Esophagus muscularis mucosa (tissue), 4 donors: ENCODE measurements around the gene ASXL2. TPM values are rescaled to one million over a fixed set of nuclear protein-coding genes. Genes with fewer than 3 reads are reported as not detected.

ENCODE experiments used
- DNase-seq: peaks from one replicate; pipeline ENCODE4 v3.0.0-alpha.2; 2017; ENCODE audit errors: extremely low spot score
- H3K27ac ChIP-seq, 4 donors: fragments of 200-600 bp; sonication (generic); replicated peaks in 1 of 4; 1 replicate in 3 of 4; 2 replicates in 1 of 4; pipeline ENCODE4 v1.5.1; 2016 to 2019; ENCODE audit warnings: mild to moderate bottlenecking in 1 of 4
- H3K27me3 ChIP-seq, 4 donors: fragments of 200-600 bp; sonication (generic); one replicate each; pipeline versions ENCODE4 v1.5.1 to v1.6.0; 2016 to 2019
- H3K36me3 ChIP-seq, 4 donors: fragments of 200-600 bp; sonication (generic); one replicate each; pipeline ENCODE4 v1.5.1; 2016 to 2019
- H3K4me1 ChIP-seq, 4 donors: fragments of 200-600 bp; sonication (generic); one replicate each; pipeline ENCODE4 v1.5.1; 2016 to 2019
- H3K4me3 ChIP-seq, 4 donors: fragments of 200-600 bp; sonication (generic); 1 replicate in 2 of 4; 2 replicates in 2 of 4; pipeline ENCODE4 v1.5.1; 2016 to 2019; ENCODE audit warnings: mild to moderate bottlenecking in 4 of 4, moderate library complexity in 1 of 4
- H3K9me3 ChIP-seq, 4 donors: fragments of 200-600 bp; sonication (generic); 1 replicate in 3 of 4; 2 replicates in 1 of 4; pipeline ENCODE4 v1.5.1; 2016 to 2019
- CTCF ChIP-seq, 3 experiments: fragments of 200-600 bp in 2 of 3; fragments of 450-650 bp in 1 of 3; sonication (generic) in 2 of 3; IDR thresholded peaks; one replicate each; pipeline ENCODE4 v1.5.1; 2017 to 2019; ENCODE audit warnings: antibody characterized with exemption in 3 of 3, mild to moderate bottlenecking in 2 of 3, moderate library complexity in 1 of 3
- EP300 ChIP-seq: sonication (generic); formaldehyde crosslinking; IDR thresholded peaks from one replicate; pipeline ENCODE4 v1.6.1; 2017; ENCODE audit warnings: antibody characterized with exemption
- POLR2A ChIP-seq: fragments of 450-650 bp; IDR thresholded peaks from one replicate; pipeline ENCODE4 v1.6.1; 2017; ENCODE audit warnings: antibody characterized with exemption, moderate library complexity, mild to moderate bottlenecking, low read depth
- POLR2AphosphoS5 ChIP-seq, 2 donors: sonication (generic); formaldehyde crosslinking; IDR thresholded peaks; one replicate each; pipeline ENCODE4 v1.6.1; 2017; ENCODE audit warnings: antibody characterized with exemption in 2 of 2
- WGBS: methylation state at CpG from one replicate; pipeline ENCODE4 v1.1.5; 2018; 5-methylcytosine and 5-hydroxymethylcytosine counted together
- intact Hi-C: fragments of 100-400 bp; cut with DNase I; formaldehyde crosslinking; loops from one replicate; pipeline ENCODE4 v1.15.1; 2023
- total RNA-seq, 4 donors: library from RNA; depleted of rRNA; stranded (reverse); fragments of >200 nt; gene quantifications; one replicate each; pipeline versions ENCODE4 v1.1.0 to v1.2.1, GENCODE V29; 2016

ASXL2 gene
- total RNA-seq, 4 donors from 2014 or later = 17.4 to 25.1 (median 20.5) TPM

- WGBS = 92% methylated on average over 1 of the region's 1 CpG
- Histone ChIP-seq H3K4me1 (no peaks in the 10 kb centered on the region), H3K36me3 (peaks cover 3 to 45% (median 12%) of the 10 kb centered on the region in 4 donors), H3K9me3 (no peaks in the 10 kb centered on the region), H3K27me3 (no peaks in the 10 kb centered on the region), H3K4me3 (no peak overlapping the region), H3K27ac (no peak overlapping the region)
- TF ChIP-seq POLR2A (no peak), POLR2AphosphoS5 (IDR thresholded peaks at IDR 0.05) (no peak), EP300 (no peak), CTCF (IDR thresholded peaks at IDR 0.05) (no peak)
- intact Hi-C loops = no loop called here
- no peak for DNase-seq
Observed at GRCh38 chr2:25842155-25842554, 36.1 kb downstream of the ASXL2 start.

- Histone ChIP-seq H3K4me1 (no peaks in the 10 kb centered on the region), H3K27ac (no peak overlapping the region), H3K36me3 (peaks cover 3 to 35% (median 4%) of the 10 kb centered on the region in 4 donors), H3K9me3 (no peaks in the 10 kb centered on the region), H3K27me3 (no peaks in the 10 kb centered on the region), H3K4me3 (no peak overlapping the region)
- WGBS = 72% methylated on average over 2 of the region's 2 CpGs
- no peak for TF ChIP-seq EP300
- no peak for TF ChIP-seq POLR2AphosphoS5 (IDR thresholded peaks at IDR 0.05)
- no peak for TF ChIP-seq CTCF (IDR thresholded peaks at IDR 0.05)
- no peak for TF ChIP-seq POLR2A
- no peak for DNase-seq
- intact Hi-C loops = no loop called here
Observed at GRCh38 chr2:25838152-25838756, 40.0 kb downstream of the ASXL2 start.

GRCh38 chr2:25835906-25836305, 42.4 kb downstream of the ASXL2 start:
- DNase-seq = no peak
- WGBS = 87% methylated on average over 2 of the region's 2 CpGs
- intact Hi-C loops = no loop called here
- H3K36me3 ChIP-seq = peaks cover 0 to 13% (median under 1%) of the 10 kb centered on the region in 4 donors
- no peak overlapping the region for H3K27ac ChIP-seq
- H3K4me3 ChIP-seq = no peak overlapping the region
- no peaks in the 10 kb centered on the region for H3K27me3 ChIP-seq
- no peak for TF ChIP-seq POLR2AphosphoS5 (IDR thresholded peaks at IDR 0.05)
- no peak for TF ChIP-seq CTCF (IDR thresholded peaks at IDR 0.05)
- TF ChIP-seq EP300 = no peak
- TF ChIP-seq POLR2A = no peak
- no peaks in the 10 kb centered on the region for H3K4me1 ChIP-seq
- peaks cover 0 to 4% (median 0%) of the 10 kb centered on the region in 4 donors for H3K9me3 ChIP-seq

- Histone ChIP-seq H3K4me1 (peaks cover 0 to 9% (median 3%) of the 10 kb centered on the region in 4 donors), H3K36me3 (peaks cover 0 to 12% (median 0%) of the 10 kb centered on the region in 4 donors), H3K9me3 (peaks cover 0 to 4% (median 0%) of the 10 kb centered on the region in 4 donors), H3K4me3 (no peak overlapping the region), H3K27me3 (no peaks in the 10 kb centered on the region), H3K27ac (no peak overlapping the region)
- 94% methylated on average over 2 of the region's 2 CpGs for WGBS
- DNase-seq = no peak
- intact Hi-C loops = no loop called here
- TF ChIP-seq CTCF (IDR thresholded peaks at IDR 0.05) = no peak
- no peak for TF ChIP-seq POLR2AphosphoS5 (IDR thresholded peaks at IDR 0.05)
- TF ChIP-seq POLR2A = no peak
- TF ChIP-seq EP300 = no peak
Observed at GRCh38 chr2:25833566-25833965, 44.7 kb downstream of the ASXL2 start.

GRCh38 chr2:25832897-25833296, 45.4 kb downstream of the ASXL2 start:
- Histone ChIP-seq H3K27me3 (no peaks in the 10 kb centered on the region), H3K27ac (no peak overlapping the region), H3K4me1 (peaks cover 0 to 9% (median 3%) of the 10 kb centered on the region in 4 donors), H3K36me3 (peaks cover 0 to 12% (median 0%) of the 10 kb centered on the region in 4 donors), H3K4me3 (no peak overlapping the region), H3K9me3 (peaks cover 0 to 4% (median 0%) of the 10 kb centered on the region in 4 donors)
- intact Hi-C loops = no loop called here
- DNase-seq = no peak
- TF ChIP-seq EP300 (no peak), POLR2AphosphoS5 (IDR thresholded peaks at IDR 0.05) (no peak), POLR2A (no peak)
- WGBS = 94% methylated on average over 5 of the region's 5 CpGs
